ENCODE data around the gene CFAP300. TPM values are rescaled to one million over a fixed set of nuclear protein-coding genes. Genes with fewer than 3 reads are reported as not detected.

Gene CFAP300
- total and polyA plus RNA-seq, 5 experiments from 2014 or later: not detected

- Mint-ChIP-seq H3K4me3 (no peak overlapping the region), H3K4me1 (peaks cover 0 to 1% (median 0%) of the 10 kb centered on the region in 4 donors), H3K27ac (no peak overlapping the region), H3K27me3 (peaks cover 17 to 68% (median 34%) of the 10 kb centered on the region in 5 donors), H3K36me3 (no peaks in the 10 kb centered on the region), H3K9me3 (peaks cover 0 to 3% (median 0%) of the 10 kb centered on the region in 9 donors)
- DNase-seq: no peak
- POLR2A ChIA-PET: no interaction called here
- no peak for ATAC-seq
Observed at GRCh38 chr11:102117472-102118113, 70.4 kb downstream of the CFAP300 start.

GRCh38 chr11:102118937-102119336 is 71.7 kb downstream of the CFAP300 start:
- H3K4me1 Mint-ChIP-seq: peaks cover 0 to 1% (median 0%) of the 10 kb centered on the region in 4 donors
- no peak overlapping the region for H3K4me3 Mint-ChIP-seq
- H3K9me3 Mint-ChIP-seq: peaks cover 0 to 6% (median 2%) of the 10 kb centered on the region in 9 donors
- H3K36me3 Mint-ChIP-seq: peaks cover 0 to 5% (median 3%) of the 10 kb centered on the region in 3 donors
- no peak for ATAC-seq
- no peak for DNase-seq
- POLR2A ChIA-PET: no interaction called here
- H3K27me3 Mint-ChIP-seq: peaks cover 17 to 64% (median 38%) of the 10 kb centered on the region in 5 donors
- no peak overlapping the region for H3K27ac Mint-ChIP-seq

GRCh38 chr11:102119997-102120396 is 72.8 kb downstream of the CFAP300 start:
- ATAC-seq: no peak
- H3K9me3 Mint-ChIP-seq: peaks cover 0 to 13% (median 2%) of the 10 kb centered on the region in 9 donors
- peaks cover 0 to 1% (median 0%) of the 10 kb centered on the region in 4 donors for H3K4me1 Mint-ChIP-seq
- POLR2A ChIA-PET: no interaction called here
- peaks cover 16 to 63% (median 42%) of the 10 kb centered on the region in 5 donors for H3K27me3 Mint-ChIP-seq
- H3K4me3 Mint-ChIP-seq: no peak overlapping the region
- DNase-seq: no peak
- H3K27ac Mint-ChIP-seq: no peak overlapping the region
- H3K36me3 Mint-ChIP-seq: peaks cover 0 to 11% (median 3%) of the 10 kb centered on the region in 3 donors

- H3K27ac Mint-ChIP-seq: no peak overlapping the region
- peaks cover 0 to 11% (median 3%) of the 10 kb centered on the region in 3 donors for H3K36me3 Mint-ChIP-seq
- peaks cover 0 to 1% (median 0%) of the 10 kb centered on the region in 4 donors for H3K4me1 Mint-ChIP-seq
Observed at GRCh38 chr11:102120437-102120973, 73.3 kb downstream of the CFAP300 start.

GRCh38 chr11:102121329-102121728 is 74.1 kb downstream of the CFAP300 start:
- no peak for DNase-seq
- H3K4me1 Mint-ChIP-seq: peaks cover 0 to 1% (median 0%) of the 10 kb centered on the region in 4 donors
- peaks cover 0 to 12% (median 3%) of the 10 kb centered on the region in 3 donors for H3K36me3 Mint-ChIP-seq
- no peak overlapping the region for H3K27ac Mint-ChIP-seq
- ATAC-seq: no peak
- POLR2A ChIA-PET: no interaction called here
- no peak overlapping the region for H3K4me3 Mint-ChIP-seq
- peaks cover 0 to 14% (median 3%) of the 10 kb centered on the region in 9 donors for H3K9me3 Mint-ChIP-seq
- H3K27me3 Mint-ChIP-seq: peaks cover 7 to 54% (median 36%) of the 10 kb centered on the region in 5 donors

More at GRCh38 chr11:102120437-102120973, 73.3 kb downstream of the CFAP300 start:
- Mint-ChIP-seq H3K27me3 (peaks cover 12 to 58% (median 37%) of the 10 kb centered on the region in 5 donors), H3K9me3 (peaks cover 0 to 13% (median 2%) of the 10 kb centered on the region in 9 donors), H3K4me3 (no peak overlapping the region)
- ATAC-seq (no peak), DNase-seq (no peak)
- POLR2A ChIA-PET: no interaction called here

Other genes starting within 250 kb of the CFAP300 start
- gene CEP126, start 132.4 kb upstream of the CFAP300 start, total RNA-seq: 1 to 10 TPM; 3.4 to 3.8 TPM
- under 1 TPM; 0.19 to 0.62 (median 0.56) TPM for gene CEP126, start 132.4 kb upstream of the CFAP300 start, polyA plus RNA-seq
- gene ANGPTL5, start 130.9 kb upstream of the CFAP300 start, total RNA-seq: not detected
- gene ANGPTL5, start 130.9 kb upstream of the CFAP300 start, polyA plus RNA-seq: not detected
- gene YAP1, start 63.0 kb downstream of the CFAP300 start, total RNA-seq: not detected
- gene YAP1, start 63.0 kb downstream of the CFAP300 start, polyA plus RNA-seq: not detected